Spleen (tissue), 3 donors: Measurements from ENCODE around the gene NLRP1.

Source experiments
- POLR2A ChIP-seq, 3 donors: fragments of 450-650 bp; IDR thresholded peaks; one replicate each; pipeline ENCODE4 v1.5.1; 2017; ENCODE audit warnings: antibody characterized with exemption in 3 of 3, mild to moderate bottlenecking in 1 of 3
- POLR2AphosphoS5 ChIP-seq, 3 donors: sonication (generic); formaldehyde crosslinking; IDR thresholded peaks; one replicate each; pipeline ENCODE4 v1.5.1; 2017; ENCODE audit warnings: antibody characterized with exemption in 3 of 3

GRCh38 chr17:5540321-5540720 lies 44.0 kb downstream of the NLRP1 start:
- TF ChIP-seq POLR2A (IDR thresholded peaks at IDR 0.05) (no peak), POLR2AphosphoS5 (IDR thresholded peaks at IDR 0.05) (no peak)
